Hepatocyte (in vitro differentiated cells): ENCODE results near the gene ZNF142. TPM values are rescaled to one million over a fixed set of nuclear protein-coding genes. Genes with fewer than 3 reads are reported as not detected.

Experiments
- DNase-seq: peaks from one replicate; pipeline ENCODE4 v3.0.0-alpha.2; 2016; ENCODE audit warnings: low spot score
- H2AFZ ChIP-seq: fragments of 200-600 bp; sonication (generic); 2 replicates; pipeline ENCODE4 v1.6.0; 2016; ENCODE audit warnings: antibody characterized with exemption, mild to moderate bottlenecking
- H3K27ac ChIP-seq: fragments of 200-600 bp; sonication (generic); 2 replicates; pipeline ENCODE4 v1.5.1; 2016; ENCODE audit warnings: mild to moderate bottlenecking
- H3K27me3 ChIP-seq: fragments of 200-600 bp; sonication (generic); 2 replicates; pipeline ENCODE4 v1.6.1; 2016
- H3K36me3 ChIP-seq: fragments of 200-600 bp; sonication (generic); replicated peaks from 2 replicates; pipeline ENCODE4 v1.5.1; 2016; ENCODE audit warnings: low read depth; ENCODE audit not compliant: insufficient read depth
- H3K4me1 ChIP-seq: fragments of 200-600 bp; sonication (generic); 2 replicates; pipeline ENCODE4 v1.5.1; 2016; ENCODE audit warnings: mild to moderate bottlenecking, moderate library complexity; ENCODE audit not compliant: insufficient read depth
- H3K4me2 ChIP-seq: fragments of 200-600 bp; sonication (generic); 2 replicates; pipeline ENCODE4 v1.6.0; 2016
- H3K4me3 ChIP-seq: fragments of 200-600 bp; sonication (generic); 2 replicates; pipeline ENCODE4 v1.5.1; 2016; ENCODE audit warnings: mild to moderate bottlenecking
- H3K79me2 ChIP-seq: fragments of 200-600 bp; sonication (generic); 2 replicates; pipeline ENCODE4 v1.6.0; 2017; ENCODE audit warnings: mild to moderate bottlenecking
- H3K9me2 ChIP-seq: fragments of 200-600 bp; sonication (generic); replicated peaks from 2 replicates; pipeline ENCODE4 v1.6.0; 2017; ENCODE audit warnings: mild to moderate bottlenecking; ENCODE audit not compliant: insufficient read depth
- H3K9me3 ChIP-seq: fragments of 200-600 bp; sonication (generic); 2 replicates; pipeline ENCODE4 v1.5.1; 2016; ENCODE audit warnings: low read depth, mild to moderate bottlenecking
- H4K20me1 ChIP-seq: fragments of 200-600 bp; sonication (generic); 2 replicates; pipeline ENCODE4 v1.6.0; 2016; ENCODE audit warnings: mild to moderate bottlenecking; ENCODE audit not compliant: insufficient read depth, poor library complexity, severe bottlenecking
- EZH2 ChIP-seq: fragments of 200-600 bp; sonication (generic); IDR thresholded peaks from 2 replicates; pipeline ENCODE4 v1.6.1; 2016; ENCODE audit warnings: antibody characterized with exemption, mild to moderate bottlenecking, borderline replicate concordance
- EZH2phosphoT487 ChIP-seq: fragments of 200-600 bp; sonication (generic); IDR thresholded peaks from one replicate; pipeline ENCODE4 v1.6.1; 2018; ENCODE audit warnings: antibody characterized with exemption, mild to moderate bottlenecking, low read depth, moderate library complexity; ENCODE audit not compliant: unreplicated experiment, severe bottlenecking
- WGBS: methylation state at CpG from one replicate; pipeline ENCODE4 v1.1.6; 2016; ENCODE audit warnings: low lambda C conversion rate; ENCODE audit errors: missing lambda C conversion rate; 5-methylcytosine and 5-hydroxymethylcytosine counted together
- polyA plus RNA-seq: library from polyadenylated mRNA; unstranded; fragments of >200 nt; fragmentation: Nextera tagmentation; extraction: Ambion mirVana; gene quantifications from 2 replicates; pipeline ENCODE4 v1.2.1, GENCODE V29; 2016
- small RNA-seq: library from RNA; depleted of rRNA; stranded (forward); fragments of <200 nt; gene quantifications from one replicate; pipeline ENCODE3, GENCODE V24; 2014
- total RNA-seq: library from RNA; depleted of rRNA; stranded (reverse); fragments of >200 nt; gene quantifications from 2 replicates; pipeline ENCODE4 v1.2.3, GENCODE V29; 2014
- TF ChIP-seq, protein P1 (sequence below): fragments of 200-600 bp; sonication (generic); IDR thresholded peaks from 2 replicates; pipeline ENCODE4 v1.5.1; 2016; ENCODE audit warnings: antibody characterized with exemption, mild to moderate bottlenecking; ENCODE audit not compliant: poor library complexity

The ZNF142 gene
- total and polyA plus RNA-seq, 2 experiments from 2014 or later = 6.0 to 8.9 TPM

DNA sequence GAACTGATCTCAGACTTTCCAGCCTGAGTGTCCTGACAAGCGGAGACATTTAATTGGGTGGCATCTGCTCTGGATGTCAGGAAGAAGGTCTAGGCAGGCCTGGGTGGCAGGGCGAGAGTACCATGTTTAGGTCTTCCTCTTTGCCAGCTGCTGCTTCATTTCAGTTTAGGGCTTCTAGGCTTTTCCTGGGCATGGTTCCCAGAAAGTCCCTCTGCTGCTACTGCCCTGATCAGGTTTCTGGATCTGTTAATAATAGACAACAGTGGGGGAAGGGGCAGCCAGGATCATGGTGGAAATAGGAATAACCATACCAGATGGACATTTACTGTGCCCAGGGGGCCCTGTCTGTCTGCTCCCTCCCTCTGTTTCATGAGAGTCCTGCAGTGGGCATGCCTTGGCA lies 54.0 kb downstream of the ZNF142 start:
- H2AFZ ChIP-seq = no peak overlapping the region
- 80% methylated on average over 2 of the region's 2 CpGs for WGBS
- H3K4me2 ChIP-seq = no peak overlapping the region

More for the DNA sequence above, 54.0 kb downstream of the ZNF142 start:
- Histone ChIP-seq H3K9me2 (no peaks in the 10 kb centered on the region), H3K4me3 (no peak overlapping the region), H3K27ac (peak overlapping the region; percentile 53), H3K4me1 (peaks cover 3% of the 10 kb centered on the region), H3K79me2 (no peaks in the 10 kb centered on the region), H4K20me1 (no peaks in the 10 kb centered on the region), H3K27me3 (no peaks in the 10 kb centered on the region), H3K36me3 (no peaks in the 10 kb centered on the region), H3K9me3 (no peaks in the 10 kb centered on the region)
- peak; percentile 50 for DNase-seq
- TF ChIP-seq EZH2 = no peak
- TF ChIP-seq EZH2phosphoT487 = no peak
- TF ChIP-seq, protein P1, sequence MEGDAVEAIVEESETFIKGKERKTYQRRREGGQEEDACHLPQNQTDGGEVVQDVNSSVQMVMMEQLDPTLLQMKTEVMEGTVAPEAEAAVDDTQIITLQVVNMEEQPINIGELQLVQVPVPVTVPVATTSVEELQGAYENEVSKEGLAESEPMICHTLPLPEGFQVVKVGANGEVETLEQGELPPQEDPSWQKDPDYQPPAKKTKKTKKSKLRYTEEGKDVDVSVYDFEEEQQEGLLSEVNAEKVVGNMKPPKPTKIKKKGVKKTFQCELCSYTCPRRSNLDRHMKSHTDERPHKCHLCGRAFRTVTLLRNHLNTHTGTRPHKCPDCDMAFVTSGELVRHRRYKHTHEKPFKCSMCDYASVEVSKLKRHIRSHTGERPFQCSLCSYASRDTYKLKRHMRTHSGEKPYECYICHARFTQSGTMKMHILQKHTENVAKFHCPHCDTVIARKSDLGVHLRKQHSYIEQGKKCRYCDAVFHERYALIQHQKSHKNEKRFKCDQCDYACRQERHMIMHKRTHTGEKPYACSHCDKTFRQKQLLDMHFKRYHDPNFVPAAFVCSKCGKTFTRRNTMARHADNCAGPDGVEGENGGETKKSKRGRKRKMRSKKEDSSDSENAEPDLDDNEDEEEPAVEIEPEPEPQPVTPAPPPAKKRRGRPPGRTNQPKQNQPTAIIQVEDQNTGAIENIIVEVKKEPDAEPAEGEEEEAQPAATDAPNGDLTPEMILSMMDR = no peak

Small RNA genes within 50 kb of the gene (small RNA-seq; reads per million reads assigned to genes)
- not detected for gene RNU6-136P

Other genes with a start within 250 kb of the ZNF142 start
- gene VIL1, start 240.5 kb downstream of the ZNF142 start, total RNA-seq = 218 and 261 TPM in 2 replicates
- 151 and 160 TPM in 2 replicates for gene VIL1, start 240.5 kb downstream of the ZNF142 start, polyA plus RNA-seq
- gene USP37, start 91.3 kb downstream of the ZNF142 start, total RNA-seq = 10.2 and 12.8 TPM in 2 replicates
- 4.2 and 5.7 TPM in 2 replicates for gene USP37, start 91.3 kb downstream of the ZNF142 start, polyA plus RNA-seq
- gene CNOT9, start 90.8 kb downstream of the ZNF142 start, total RNA-seq = 44.5 and 51.3 TPM in 2 replicates
- 16.2 and 21.4 TPM in 2 replicates for gene CNOT9, start 90.8 kb downstream of the ZNF142 start, polyA plus RNA-seq
- 0.52 and 1.7 TPM in 2 replicates for gene PLCD4, start 51.7 kb downstream of the ZNF142 start, total RNA-seq
- 0.65 and 1.0 TPM in 2 replicates for gene PLCD4, start 51.7 kb downstream of the ZNF142 start, polyA plus RNA-seq
- gene BCS1L, start 60 bp upstream of the ZNF142 start, total RNA-seq = 21.6 and 24.3 TPM in 2 replicates
- 48.1 and 58.3 TPM in 2 replicates for gene BCS1L, start 60 bp upstream of the ZNF142 start, polyA plus RNA-seq
- gene RNF25, start 12.4 kb upstream of the ZNF142 start, total RNA-seq = 21.0 and 25.9 TPM in 2 replicates
- gene RNF25, start 12.4 kb upstream of the ZNF142 start, polyA plus RNA-seq = 32.4 and 32.7 TPM in 2 replicates
- gene STK36, start 12.5 kb upstream of the ZNF142 start, total RNA-seq = 14.4 and 29.9 TPM in 2 replicates
- 37.2 and 42.7 TPM in 2 replicates for gene STK36, start 12.5 kb upstream of the ZNF142 start, polyA plus RNA-seq
- 18.2 and 19.8 TPM in 2 replicates for gene TTLL4, start 51.2 kb upstream of the ZNF142 start, total RNA-seq
- 23.7 and 30.2 TPM in 2 replicates for gene TTLL4, start 51.2 kb upstream of the ZNF142 start, polyA plus RNA-seq
- 34.5 and 38.8 TPM in 2 replicates for gene CYP27A1, start 122.5 kb upstream of the ZNF142 start, total RNA-seq
- 35.9 and 44.8 TPM in 2 replicates for gene CYP27A1, start 122.5 kb upstream of the ZNF142 start, polyA plus RNA-seq
- gene PRKAG3, start 172.2 kb upstream of the ZNF142 start, total RNA-seq = not detected in 2 replicates
- gene PRKAG3, start 172.2 kb upstream of the ZNF142 start, polyA plus RNA-seq = 0.23 TPM in 1 of 2 replicates, not detected in the other
- gene WNT6, start 200.2 kb upstream of the ZNF142 start, total RNA-seq = 7.1 and 11.3 TPM in 2 replicates
- 22.8 and 39.3 TPM in 2 replicates for gene WNT6, start 200.2 kb upstream of the ZNF142 start, polyA plus RNA-seq
- gene WNT10A, start 221.2 kb upstream of the ZNF142 start, total RNA-seq = 1.9 and 2.3 TPM in 2 replicates
- 1.9 and 5.7 TPM in 2 replicates for gene WNT10A, start 221.2 kb upstream of the ZNF142 start, polyA plus RNA-seq